ENCODE results near the gene COLEC12.

COLEC12 gene

GRCh38 chr18:364256-364826 is 136.2 kb downstream of the COLEC12 start:
- in situ Hi-C loops (cut with MboI; ENCODE audit: low sequenced_read_pairs) = no loop called here

- in situ Hi-C loops (cut with MboI; ENCODE audit: low sequenced_read_pairs) = no loop called here
Measured at GRCh38 chr18:363301-364085, 137.0 kb downstream of the COLEC12 start.

GRCh38 chr18:362311-363290 is 137.9 kb downstream of the COLEC12 start:
- in situ Hi-C loops (cut with MboI; ENCODE audit: low sequenced_read_pairs) = no loop called here

DNA sequence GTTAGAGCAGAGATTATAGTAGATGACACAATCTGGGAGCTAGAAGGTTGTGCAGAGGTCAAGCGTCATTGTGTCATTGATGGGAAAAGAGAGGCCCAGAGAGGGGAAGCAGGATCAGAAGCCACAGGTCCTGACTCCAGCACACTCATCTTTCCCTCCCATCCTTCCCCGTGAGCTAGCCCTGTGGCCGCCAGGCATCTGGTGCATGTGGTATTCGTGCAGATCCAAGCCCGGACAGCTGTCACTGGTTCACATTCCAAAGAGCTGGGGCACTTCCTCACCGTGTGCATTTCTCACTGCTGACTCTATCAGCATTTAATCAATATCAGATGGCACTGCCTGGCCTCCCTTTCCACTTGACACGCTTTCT is 138.6 kb downstream of the COLEC12 start:
- in situ Hi-C loops (cut with MboI; ENCODE audit: low sequenced_read_pairs) = no loop called here

DNA sequence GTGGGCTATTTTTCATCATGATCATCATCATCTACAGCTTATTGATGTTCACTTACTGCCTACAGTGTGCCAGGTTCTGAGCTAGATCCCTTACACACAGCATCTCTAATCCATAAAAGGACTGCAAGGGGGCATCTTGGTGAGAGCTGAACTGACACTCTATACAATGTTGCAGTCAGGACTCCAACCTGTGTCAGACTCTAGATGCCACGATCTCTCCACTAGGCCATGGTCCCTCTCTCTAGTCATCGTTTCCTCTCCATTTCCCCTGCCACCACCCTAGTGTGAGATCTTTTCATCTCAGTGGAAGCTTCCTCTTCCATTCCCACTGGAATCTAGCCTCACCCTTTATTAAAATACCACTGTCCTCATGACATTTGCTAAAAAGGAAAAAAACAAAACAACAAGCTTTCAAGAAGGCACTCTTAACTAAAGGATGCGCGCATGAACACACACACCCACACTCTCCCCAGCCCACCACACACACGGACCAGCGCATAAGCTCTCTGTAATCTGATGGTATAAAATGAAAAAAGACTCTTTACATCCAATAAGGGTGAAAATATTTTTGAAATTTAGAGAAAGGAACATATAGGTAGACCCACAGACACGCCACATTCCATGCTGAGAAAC is 139.3 kb downstream of the COLEC12 start:
- in situ Hi-C loops (cut with MboI; ENCODE audit: low sequenced_read_pairs) = no loop called here

GRCh38 chr18:360676-361075 is 139.8 kb downstream of the COLEC12 start:
- in situ Hi-C loops (cut with MboI; ENCODE audit: low sequenced_read_pairs) = no loop called here

- in situ Hi-C loops (cut with MboI; ENCODE audit: low sequenced_read_pairs) = no loop called here
Measured at GRCh38 chr18:356778-357177, 143.7 kb downstream of the COLEC12 start.

GRCh38 chr18:355678-356077 is 144.8 kb downstream of the COLEC12 start:
- in situ Hi-C loops (cut with MboI; ENCODE audit: low sequenced_read_pairs) = no loop called here

DNA sequence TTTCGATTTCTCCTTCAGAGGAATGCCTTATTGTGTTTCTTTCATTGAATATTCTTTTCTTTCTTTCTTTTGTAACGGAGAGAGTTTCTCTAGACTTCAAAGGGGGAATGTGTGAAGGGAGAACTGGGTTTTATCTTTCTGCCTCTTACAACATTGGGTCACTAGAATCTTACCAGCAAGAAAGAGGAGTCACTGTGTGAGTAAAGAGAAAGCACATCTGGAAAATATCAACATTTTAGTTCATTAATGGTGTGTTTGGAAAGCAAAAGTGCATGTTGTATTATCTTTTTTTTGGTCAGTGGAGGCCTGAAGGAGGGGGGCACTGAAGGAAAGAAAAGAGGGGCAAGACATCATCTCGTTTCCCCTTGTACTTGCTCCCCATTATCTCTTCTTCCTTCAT is 146.0 kb downstream of the COLEC12 start:
- in situ Hi-C loops (cut with MboI; ENCODE audit: low sequenced_read_pairs) = no loop called here

DNA sequence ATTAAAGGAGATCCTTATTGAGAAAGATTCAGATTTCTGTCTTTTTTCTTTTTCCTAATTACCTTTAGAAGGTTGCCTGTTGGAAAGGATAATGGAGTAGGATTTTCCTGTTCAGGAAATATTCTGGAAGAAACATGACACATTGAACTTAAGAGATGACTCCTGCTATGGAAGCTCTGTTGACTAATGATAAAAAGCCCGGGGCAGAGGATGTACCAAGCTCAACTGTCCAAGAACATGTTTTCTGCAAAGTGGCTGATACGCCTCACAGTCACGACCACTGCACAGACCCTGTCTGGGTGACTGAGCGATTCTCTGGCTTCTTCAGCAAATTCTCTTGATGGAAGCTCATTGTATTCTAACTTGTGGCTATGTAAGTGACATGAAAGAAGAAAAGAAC is 146.5 kb downstream of the COLEC12 start:
- in situ Hi-C loops (cut with MboI; ENCODE audit: low sequenced_read_pairs) = no loop called here

- in situ Hi-C loops (cut with MboI; ENCODE audit: low sequenced_read_pairs) = no loop called here
Measured at GRCh38 chr18:352438-352837, 148.1 kb downstream of the COLEC12 start.

DNA sequence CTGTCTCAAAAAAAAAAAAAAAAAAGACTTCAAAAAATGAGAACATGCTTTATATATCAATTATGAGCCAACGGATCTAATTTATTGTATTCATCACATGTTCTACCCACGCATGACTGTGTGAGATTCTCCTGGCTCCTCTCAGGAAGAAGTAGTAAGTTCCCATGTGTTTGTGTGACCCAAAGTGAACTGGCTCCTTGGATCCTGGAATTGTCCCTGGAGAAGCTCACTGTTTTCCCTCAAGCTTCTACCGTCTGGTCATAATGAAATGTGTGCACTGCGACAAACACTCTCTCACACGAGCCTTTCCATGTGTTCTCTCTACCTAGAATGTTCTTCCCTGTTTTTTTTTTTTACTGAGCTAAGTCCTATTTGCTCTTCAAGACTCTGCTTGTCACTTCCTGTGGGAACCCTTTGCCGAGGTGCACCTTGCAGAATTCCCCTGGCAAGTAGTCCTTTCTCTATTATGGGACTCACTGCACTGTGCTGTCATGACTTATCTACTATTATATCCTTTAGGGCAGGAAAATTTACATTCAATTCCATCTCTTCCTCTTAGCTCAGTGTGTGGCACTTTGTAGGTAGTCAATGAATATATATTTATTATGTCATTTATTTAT is 149.4 kb downstream of the COLEC12 start:
- in situ Hi-C loops (cut with MboI; ENCODE audit: low sequenced_read_pairs) = no loop called here

GRCh38 chr18:346600-346999 is 153.9 kb downstream of the COLEC12 start:
- in situ Hi-C loops (cut with MboI; ENCODE audit: low sequenced_read_pairs) = no loop called here

DNA sequence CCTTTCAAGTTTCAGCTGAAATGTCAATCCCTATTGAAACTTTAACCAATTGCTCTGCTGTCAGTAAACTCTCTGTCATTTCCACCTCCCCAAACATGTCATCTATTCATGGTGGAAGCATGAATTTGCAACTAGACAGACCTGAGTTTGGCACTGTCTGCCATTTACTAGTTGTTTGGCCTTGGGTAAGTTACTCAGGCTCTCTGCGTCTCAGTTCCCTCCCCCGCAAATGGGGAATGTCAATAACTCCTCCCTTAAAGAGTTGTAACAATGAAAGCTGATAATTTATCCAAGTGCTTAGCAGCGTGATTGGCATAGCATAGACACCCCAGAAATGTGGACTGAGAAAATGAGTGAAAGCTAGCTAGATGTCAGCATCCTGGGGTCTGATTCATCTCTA is 159.4 kb downstream of the COLEC12 start:
- in situ Hi-C loops (cut with MboI; ENCODE audit: low sequenced_read_pairs) = no loop called here

- in situ Hi-C loops (cut with MboI; ENCODE audit: low sequenced_read_pairs) = no loop called here
Measured at GRCh38 chr18:340044-340443, 160.5 kb downstream of the COLEC12 start.

DNA sequence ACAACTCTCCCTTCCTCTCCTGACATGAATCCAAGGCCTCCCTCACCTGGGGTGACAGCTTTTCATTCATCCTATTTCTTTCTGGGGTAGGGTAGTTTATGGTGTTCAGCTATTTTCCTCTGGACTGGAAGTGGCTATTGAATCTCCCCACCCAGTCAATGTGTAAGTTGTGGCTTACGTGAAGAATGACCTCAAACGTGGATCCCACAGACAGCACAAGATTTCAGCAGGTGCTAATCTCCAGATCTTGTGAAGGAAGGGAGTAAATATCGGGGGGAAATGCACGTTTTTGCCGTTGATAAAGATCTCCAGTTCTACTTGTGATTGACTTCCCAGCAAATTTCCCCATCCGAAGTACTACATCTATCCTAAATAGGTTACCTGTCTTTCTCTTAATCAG is 161.3 kb downstream of the COLEC12 start:
- in situ Hi-C loops (cut with MboI; ENCODE audit: low sequenced_read_pairs) = no loop called here

GRCh38 chr18:336713-337112 is 163.8 kb downstream of the COLEC12 start:
- in situ Hi-C loops (cut with MboI; ENCODE audit: low sequenced_read_pairs) = no loop called here

- in situ Hi-C loops (cut with MboI; ENCODE audit: low sequenced_read_pairs) = no loop called here
Measured at GRCh38 chr18:335733-336132, 164.8 kb downstream of the COLEC12 start.

GRCh38 chr18:334575-335132 is 165.8 kb downstream of the COLEC12 start:
- in situ Hi-C loops (cut with MboI; ENCODE audit: low sequenced_read_pairs) = no loop called here

DNA sequence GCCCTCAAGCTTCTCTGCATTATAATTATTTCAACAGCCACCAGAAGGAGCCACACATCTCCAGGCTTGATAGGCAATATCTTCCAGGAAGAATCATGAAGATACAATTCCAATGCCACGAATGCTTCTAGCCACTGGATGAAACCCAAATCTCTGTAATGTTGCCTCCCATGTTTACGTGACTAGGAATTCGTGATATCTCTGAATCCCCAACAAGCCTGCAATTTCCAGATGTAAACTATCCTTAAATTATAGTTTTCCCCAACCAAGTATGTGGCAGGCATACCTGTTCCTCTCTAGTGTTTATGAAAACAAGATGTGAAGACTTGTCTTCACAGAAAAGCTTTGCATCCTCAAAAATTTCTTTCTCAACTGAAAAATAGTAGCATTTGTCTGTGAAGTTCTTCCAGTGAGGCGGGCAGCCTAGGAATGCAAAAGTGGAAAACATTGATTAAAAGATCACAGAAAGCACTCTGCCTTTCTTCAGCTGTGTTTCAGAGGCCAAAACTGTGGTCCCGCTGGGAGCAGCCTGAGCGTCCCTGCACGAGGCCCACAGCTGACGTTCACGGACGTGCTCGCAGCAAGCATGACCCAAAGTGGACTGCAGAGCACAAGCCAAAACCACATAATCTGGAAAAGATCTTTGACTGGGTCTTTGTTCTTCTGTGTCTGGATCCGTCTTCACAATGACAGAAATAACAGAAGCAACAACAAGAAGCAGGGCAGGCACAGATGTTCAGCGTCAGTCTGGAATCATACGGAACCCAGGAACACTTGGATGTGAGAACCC is 167.6 kb downstream of the COLEC12 start:
- in situ Hi-C loops (cut with MboI; ENCODE audit: low sequenced_read_pairs) = no loop called here
